Neural progenitor cell (in vitro differentiated cells): ENCODE data around the gene KRTAP6-1.

ENCODE experiments used
- EZH2 ChIP-seq: fragments of 200-600 bp; sonication (generic); IDR thresholded peaks from 2 replicates; pipeline ENCODE4 v1.6.1; 2017; ENCODE audit warnings: antibody characterized with exemption, mild to moderate bottlenecking, moderate library complexity
- TF ChIP-seq, protein P1 (sequence below): fragments of 200-600 bp; sonication (generic); IDR thresholded peaks from 2 replicates; pipeline ENCODE4 v1.5.1; 2017; ENCODE audit warnings: antibody characterized with exemption, mild to moderate bottlenecking

DNA sequence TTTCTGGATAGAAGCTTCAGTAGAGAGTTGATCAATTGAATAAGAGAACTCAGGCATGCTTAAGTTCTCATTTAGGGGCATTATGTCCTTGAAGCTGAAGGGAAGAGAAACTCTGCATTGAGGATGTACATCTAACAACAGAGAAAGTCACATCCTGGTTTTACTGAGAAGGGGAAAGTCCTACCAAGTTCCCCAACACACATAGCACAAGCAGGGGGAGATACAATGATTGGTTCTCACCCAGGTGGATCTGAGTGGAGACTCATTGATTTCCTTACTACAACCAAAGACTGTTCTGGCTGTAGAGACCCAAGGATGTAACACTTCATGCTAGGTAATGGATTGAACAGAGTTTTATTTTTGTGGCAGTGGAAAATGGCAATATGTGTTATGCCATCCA is 1.5 kb upstream of the KRTAP6-1 start:
- TF ChIP-seq, protein P1, sequence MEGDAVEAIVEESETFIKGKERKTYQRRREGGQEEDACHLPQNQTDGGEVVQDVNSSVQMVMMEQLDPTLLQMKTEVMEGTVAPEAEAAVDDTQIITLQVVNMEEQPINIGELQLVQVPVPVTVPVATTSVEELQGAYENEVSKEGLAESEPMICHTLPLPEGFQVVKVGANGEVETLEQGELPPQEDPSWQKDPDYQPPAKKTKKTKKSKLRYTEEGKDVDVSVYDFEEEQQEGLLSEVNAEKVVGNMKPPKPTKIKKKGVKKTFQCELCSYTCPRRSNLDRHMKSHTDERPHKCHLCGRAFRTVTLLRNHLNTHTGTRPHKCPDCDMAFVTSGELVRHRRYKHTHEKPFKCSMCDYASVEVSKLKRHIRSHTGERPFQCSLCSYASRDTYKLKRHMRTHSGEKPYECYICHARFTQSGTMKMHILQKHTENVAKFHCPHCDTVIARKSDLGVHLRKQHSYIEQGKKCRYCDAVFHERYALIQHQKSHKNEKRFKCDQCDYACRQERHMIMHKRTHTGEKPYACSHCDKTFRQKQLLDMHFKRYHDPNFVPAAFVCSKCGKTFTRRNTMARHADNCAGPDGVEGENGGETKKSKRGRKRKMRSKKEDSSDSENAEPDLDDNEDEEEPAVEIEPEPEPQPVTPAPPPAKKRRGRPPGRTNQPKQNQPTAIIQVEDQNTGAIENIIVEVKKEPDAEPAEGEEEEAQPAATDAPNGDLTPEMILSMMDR, result no peak
- TF ChIP-seq EZH2, result no peak
